MCF 10A (cell line): Measurements from ENCODE around the gene HOPX. TPM values are rescaled to one million over a fixed set of nuclear protein-coding genes. Genes with fewer than 3 reads are reported as not detected.

ENCODE experiments used
- BruUV-seq: library from RNA; stranded (reverse); fragments of 400-500 nt; replicated peaks from 2 replicates; lab custom pipeline; 2021; lab: Mats Ljungman, UMichigan
- CTCF ChIA-PET: fragments of 300-600 bp; sonication (Branson Sonifier 250); formaldehyde crosslinking; extraction: SDS; loops from one replicate; lab custom pipeline; 2021; ENCODE audit warnings: antibody characterized with exemption, inconsistent platforms; lab: Yijun Ruan, JAX
- POLR2A ChIA-PET: fragments of 300-600, 350-650 bp; sonication (Branson Sonifier 250); formaldehyde crosslinking; extraction: SDS; loops from one replicate; lab custom pipeline; 2020; ENCODE audit warnings: antibody characterized with exemption, inconsistent platforms; lab: Yijun Ruan, JAX
- DNase-seq: peaks from one replicate; pipeline ENCODE4 v3.0.0-alpha.2; 2018; ENCODE audit not compliant: unreplicated experiment
- H3K27ac Mint-ChIP-seq: one replicate; pipeline ENCODE4 v1.8.0; 2022; ENCODE audit warnings: mild to moderate bottlenecking, low read depth, mixed read lengths; ENCODE audit not compliant: unreplicated experiment
- H3K27me3 Mint-ChIP-seq: one replicate; pipeline ENCODE4 v1.8.0; 2022; ENCODE audit warnings: mixed read lengths; ENCODE audit not compliant: insufficient read depth, unreplicated experiment
- H3K36me3 Mint-ChIP-seq: one replicate; pipeline ENCODE4 v1.8.0; 2022; ENCODE audit warnings: mild to moderate bottlenecking, moderate library complexity, mixed read lengths; ENCODE audit not compliant: insufficient read depth, unreplicated experiment
- H3K4me1 Mint-ChIP-seq: one replicate; pipeline ENCODE4 v1.8.0; 2022; ENCODE audit warnings: mixed read lengths; ENCODE audit not compliant: insufficient read depth, unreplicated experiment
- H3K4me3 Mint-ChIP-seq: one replicate; pipeline ENCODE4 v1.8.0; 2022; ENCODE audit warnings: mild to moderate bottlenecking, moderate library complexity, mixed read lengths; ENCODE audit not compliant: unreplicated experiment
- H3K9me3 Mint-ChIP-seq: one replicate; pipeline ENCODE4 v1.8.0; 2022; ENCODE audit warnings: mixed read lengths; ENCODE audit not compliant: unreplicated experiment
- intact Hi-C: fragments of 100-400 bp; cut with micrococcal nuclease; formaldehyde crosslinking; loops from 2 replicates; pipeline ENCODE4 v1.14.1; 2022
- total RNA-seq: library from RNA; stranded (reverse); gene quantifications from 2 replicates; pipeline ENCODE4 v1.2.3, GENCODE V29; 2022
- TF ChIP-seq, protein P1 (sequence below): fragments of 200-600 bp; IDR thresholded peaks from one replicate; pipeline ENCODE4 v1.8.0; 2022; ENCODE audit warnings: antibody characterized with exemption, mild to moderate bottlenecking; ENCODE audit not compliant: unreplicated experiment

The HOPX gene
- total RNA-seq, 1 experiment from 2014 or later, result not detected

DNA sequence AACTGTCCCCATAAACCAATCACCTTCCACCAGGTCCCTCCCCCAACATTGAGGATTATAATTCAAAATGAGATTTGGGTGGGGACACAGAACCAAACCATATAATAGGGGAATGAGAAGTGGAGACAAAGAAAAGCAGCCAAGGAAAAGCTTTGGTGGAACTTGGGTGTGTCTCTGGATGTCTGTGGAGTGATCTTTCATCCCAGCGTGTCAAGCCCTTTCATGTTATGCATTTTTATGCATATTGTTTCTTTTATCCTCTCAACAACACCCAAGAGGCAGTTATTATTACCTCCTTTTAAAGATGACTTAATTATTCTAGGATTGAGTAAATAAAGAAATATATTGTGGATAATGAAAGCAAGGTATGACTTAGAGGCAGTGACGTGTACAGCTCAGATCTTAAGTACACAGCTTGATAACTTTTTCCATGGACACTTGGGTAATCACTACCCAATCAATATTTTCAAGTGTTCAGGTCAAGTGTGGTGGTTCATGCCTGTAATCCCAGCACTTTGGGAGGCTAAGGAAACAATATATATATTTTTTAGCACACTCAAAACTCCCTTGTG is 42.6 kb upstream of the HOPX start:
- ChIA-PET CTCF (no interaction called here), POLR2A (interaction anchor here (0.8 to 2.2 kb wide), 5 partner anchors 10 to 184 kb away, joined by 3 to 11 read pairs (median 4); partner anchors contain the start of gene REST)
- TF ChIP-seq, protein P1, sequence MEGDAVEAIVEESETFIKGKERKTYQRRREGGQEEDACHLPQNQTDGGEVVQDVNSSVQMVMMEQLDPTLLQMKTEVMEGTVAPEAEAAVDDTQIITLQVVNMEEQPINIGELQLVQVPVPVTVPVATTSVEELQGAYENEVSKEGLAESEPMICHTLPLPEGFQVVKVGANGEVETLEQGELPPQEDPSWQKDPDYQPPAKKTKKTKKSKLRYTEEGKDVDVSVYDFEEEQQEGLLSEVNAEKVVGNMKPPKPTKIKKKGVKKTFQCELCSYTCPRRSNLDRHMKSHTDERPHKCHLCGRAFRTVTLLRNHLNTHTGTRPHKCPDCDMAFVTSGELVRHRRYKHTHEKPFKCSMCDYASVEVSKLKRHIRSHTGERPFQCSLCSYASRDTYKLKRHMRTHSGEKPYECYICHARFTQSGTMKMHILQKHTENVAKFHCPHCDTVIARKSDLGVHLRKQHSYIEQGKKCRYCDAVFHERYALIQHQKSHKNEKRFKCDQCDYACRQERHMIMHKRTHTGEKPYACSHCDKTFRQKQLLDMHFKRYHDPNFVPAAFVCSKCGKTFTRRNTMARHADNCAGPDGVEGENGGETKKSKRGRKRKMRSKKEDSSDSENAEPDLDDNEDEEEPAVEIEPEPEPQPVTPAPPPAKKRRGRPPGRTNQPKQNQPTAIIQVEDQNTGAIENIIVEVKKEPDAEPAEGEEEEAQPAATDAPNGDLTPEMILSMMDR, result no peak
- H3K27me3 Mint-ChIP-seq, result no peaks in the 10 kb centered on the region
- DNase-seq, result no peak
- intact Hi-C loops, result no loop called here
- no peaks in the 10 kb centered on the region for H3K36me3 Mint-ChIP-seq
- H3K9me3 Mint-ChIP-seq, result no peaks in the 10 kb centered on the region
- H3K27ac Mint-ChIP-seq, result peak overlapping the region; percentile 66
- H3K4me1 Mint-ChIP-seq, result peaks cover 32% of the 10 kb centered on the region
- H3K4me3 Mint-ChIP-seq, result no peak overlapping the region
- no TSS peak for BruUV-seq

DNA sequence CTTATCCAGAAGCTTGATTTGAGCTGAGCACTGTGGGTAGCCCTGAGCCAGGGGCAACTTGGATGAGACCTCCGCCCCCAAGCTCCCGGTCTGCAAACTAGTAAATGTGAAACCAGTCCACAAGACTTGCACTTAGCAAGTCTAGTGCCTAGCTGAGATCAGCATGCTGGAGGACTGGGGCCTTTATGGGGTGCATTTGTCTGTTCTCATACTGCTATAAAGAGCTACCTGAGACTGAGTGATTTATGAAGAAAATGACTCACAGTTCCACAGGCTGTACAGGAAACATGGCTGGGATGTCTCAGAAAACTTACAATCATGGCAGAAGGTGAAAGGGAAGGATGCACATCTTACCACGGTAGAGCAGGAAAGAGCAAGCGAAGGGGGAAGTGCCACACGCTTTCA is 42.1 kb upstream of the HOPX start:
- Mint-ChIP-seq H3K27ac (peak overlapping the region; percentile 39), H3K9me3 (no peaks in the 10 kb centered on the region), H3K4me3 (no peak overlapping the region), H3K4me1 (peaks cover 32% of the 10 kb centered on the region), H3K36me3 (no peaks in the 10 kb centered on the region), H3K27me3 (no peaks in the 10 kb centered on the region)
- TF ChIP-seq, protein P1, result no peak
- no TSS peak for BruUV-seq
- peak; percentile 13 for DNase-seq
- ChIA-PET POLR2A (interaction anchor here (0.8 to 2.2 kb wide), 3 partner anchors 11 to 184 kb away, joined by 4 to 11 read pairs (median 4); partner anchors contain the start of gene REST), CTCF (interaction anchor here (0.8 to 1.0 kb wide), 2 partner anchors 32 to 531 kb away, joined by 3 to 4 read pairs; no protein-coding TSS in a partner anchor)
- intact Hi-C loops, result no loop called here

DNA sequence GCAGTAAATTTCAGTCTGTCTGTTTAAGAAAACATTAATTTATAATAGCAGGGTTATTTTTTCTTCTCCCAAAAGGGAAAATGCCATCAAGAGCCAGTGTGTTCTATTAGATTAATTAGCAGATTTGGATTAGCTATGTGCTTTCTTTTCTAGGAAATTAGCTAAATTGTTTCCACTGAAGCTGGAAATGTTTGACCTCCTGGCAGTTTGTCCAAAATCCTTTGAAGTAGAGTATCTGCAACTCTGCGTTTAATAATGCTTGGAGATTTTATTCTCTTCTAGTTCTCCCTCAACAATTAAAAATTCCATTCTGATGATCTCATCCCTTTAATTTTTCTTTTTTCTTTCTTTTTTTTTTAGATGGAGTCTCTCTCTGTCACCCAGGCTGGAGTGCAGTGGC is 27.1 kb upstream of the HOPX start:
- no peaks in the 10 kb centered on the region for H3K9me3 Mint-ChIP-seq
- DNase-seq, result no peak
- ChIA-PET CTCF (interaction anchor here (0.7 kb wide), 1 partner anchor 1043 kb away, joined by 4 read pairs; no protein-coding TSS in a partner anchor), POLR2A (no interaction called here)
- no peak overlapping the region for H3K4me3 Mint-ChIP-seq
- H3K27me3 Mint-ChIP-seq, result no peaks in the 10 kb centered on the region
- BruUV-seq, result no TSS peak
- H3K4me1 Mint-ChIP-seq, result peaks cover 7% of the 10 kb centered on the region
- no peaks in the 10 kb centered on the region for H3K36me3 Mint-ChIP-seq
- TF ChIP-seq, protein P1, result no peak
- no peak overlapping the region for H3K27ac Mint-ChIP-seq
- intact Hi-C loops, result no loop called here

DNA sequence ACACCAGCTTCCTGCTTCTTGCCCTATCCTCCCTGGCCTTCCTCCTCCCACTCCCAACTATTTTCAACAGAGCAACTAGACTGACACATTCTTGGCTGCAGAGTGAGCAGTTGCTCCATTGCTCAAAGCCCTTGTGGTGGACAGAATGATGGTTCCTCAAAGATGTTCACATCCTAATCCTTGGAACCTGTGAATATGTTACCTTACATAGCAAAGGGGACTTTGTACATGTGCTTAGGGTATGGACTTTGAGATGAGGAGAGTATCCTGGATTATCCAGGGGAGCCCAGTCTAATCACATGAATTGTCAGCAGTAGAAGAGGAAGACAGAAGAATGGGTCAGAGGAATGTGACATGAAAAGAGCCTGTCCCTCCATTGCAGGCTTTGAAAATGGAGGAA is 24.9 kb upstream of the HOPX start:
- POLR2A ChIA-PET, result no interaction called here
- TF ChIP-seq, protein P1, result no peak
- H3K36me3 Mint-ChIP-seq, result no peaks in the 10 kb centered on the region
- CTCF ChIA-PET, result no interaction called here
- H3K9me3 Mint-ChIP-seq, result no peaks in the 10 kb centered on the region
- peaks cover 7% of the 10 kb centered on the region for H3K4me1 Mint-ChIP-seq
- H3K27me3 Mint-ChIP-seq, result no peaks in the 10 kb centered on the region
- no peak overlapping the region for H3K27ac Mint-ChIP-seq
- no peak overlapping the region for H3K4me3 Mint-ChIP-seq
- no TSS peak for BruUV-seq
- DNase-seq, result no peak
- intact Hi-C loops, result no loop called here
